Lower lobe of right lung (tissue), 2 donors: Measurements from ENCODE around the gene KCTD8. TPM values are rescaled to one million over a fixed set of nuclear protein-coding genes. Genes with fewer than 3 reads are reported as not detected.

Experiments used
- ATAC-seq, 2 donors: fragments of 200-7000 bp; cut with Tn5 transposase; one replicate each; pipeline ENCODE4 v1.9.1; 2020 to 2022; ENCODE audit warnings: mild to moderate bottlenecking in 2 of 2, moderate library complexity in 2 of 2
- DNase-seq: peaks from one replicate; pipeline ENCODE4 v3.0.0-alpha.2; 2020
- H3K27ac ChIP-seq: fragments of 200-600 bp; one replicate; pipeline ENCODE4 v1.8.0; 2022
- H3K27me3 ChIP-seq: fragments of 200-600 bp; one replicate; pipeline ENCODE4 v1.8.0; 2022; ENCODE audit warnings: low read depth
- H3K36me3 ChIP-seq: fragments of 200-600 bp; one replicate; pipeline ENCODE4 v1.8.0; 2022; ENCODE audit warnings: mild to moderate bottlenecking
- H3K4me1 ChIP-seq: fragments of 200-600 bp; one replicate; pipeline ENCODE4 v1.8.0; 2022
- H3K4me3 ChIP-seq: fragments of 200-600 bp; one replicate; pipeline ENCODE4 v1.8.0; 2022; ENCODE audit warnings: mild to moderate bottlenecking
- H3K9me3 ChIP-seq: fragments of 200-600 bp; one replicate; pipeline ENCODE4 v1.8.0; 2022
- CTCF ChIP-seq: fragments of 200-600 bp; IDR thresholded peaks from one replicate; pipeline ENCODE4 v1.8.0; 2022; ENCODE audit warnings: antibody characterized with exemption, mild to moderate bottlenecking
- intact Hi-C: fragments of 100-400 bp; cut with DNase I; formaldehyde crosslinking; loops from one replicate; pipeline ENCODE4 v1.11.0; 2022
- total RNA-seq: library from RNA; stranded (reverse); fragmentation: NEBNext Ultra II Directional; extraction: Animal tissue kit (Norgen Biotek cat#: 25700); gene quantifications from one replicate; pipeline ENCODE4 v1.2.1, GENCODE V29; 2021
- donor health status: DM: no; HTN: yes; CAD: no; lungs with severe emphysema.

Gene KCTD8
- total RNA-seq, 1 donor from 2014 or later: not detected

GRCh38 chr4:44147571-44148075, 301.0 kb downstream of the KCTD8 start:
- no peak for ATAC-seq
- no peak for TF ChIP-seq CTCF
- no peak for DNase-seq
- Histone ChIP-seq H3K27me3 (no peaks in the 10 kb centered on the region), H3K9me3 (no peaks in the 10 kb centered on the region), H3K4me3 (no peak overlapping the region), H3K36me3 (no peaks in the 10 kb centered on the region), H3K4me1 (no peaks in the 10 kb centered on the region), H3K27ac (no peak overlapping the region)
- intact Hi-C loops: no loop called here

DNA sequence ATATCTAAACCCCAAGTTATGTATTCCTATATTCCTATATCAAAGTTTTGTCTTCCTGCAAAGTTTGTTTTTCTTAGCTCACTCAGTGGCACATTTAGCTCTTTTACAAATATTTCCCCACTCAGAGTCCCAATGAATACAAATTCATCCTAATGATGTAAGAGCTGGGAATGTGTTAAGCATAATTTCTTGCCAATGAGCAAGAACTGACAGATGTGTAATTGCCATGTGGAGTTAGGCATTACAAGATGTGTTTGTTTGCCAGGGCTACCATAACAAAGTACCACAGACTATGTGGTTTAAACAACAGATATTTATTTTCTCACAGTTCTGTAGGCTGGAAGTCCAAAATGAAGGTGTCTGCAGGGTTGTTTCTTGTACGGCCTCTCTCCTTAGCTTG, 302.1 kb downstream of the KCTD8 start:
- Histone ChIP-seq H3K27ac (no peak overlapping the region), H3K27me3 (no peaks in the 10 kb centered on the region), H3K36me3 (no peaks in the 10 kb centered on the region), H3K4me1 (no peaks in the 10 kb centered on the region), H3K9me3 (no peaks in the 10 kb centered on the region), H3K4me3 (no peak overlapping the region)
- no peak for TF ChIP-seq CTCF
- DNase-seq (no peak), ATAC-seq (no peak)
- intact Hi-C loops: no loop called here

GRCh38 chr4:44145868-44146267, 302.7 kb downstream of the KCTD8 start:
- no peak overlapping the region for H3K27ac ChIP-seq
- no peaks in the 10 kb centered on the region for H3K9me3 ChIP-seq
- TF ChIP-seq CTCF: no peak
- intact Hi-C loops: no loop called here
- no peaks in the 10 kb centered on the region for H3K36me3 ChIP-seq
- ATAC-seq (no peak), DNase-seq (no peak)
- H3K4me1 ChIP-seq: no peaks in the 10 kb centered on the region
- no peak overlapping the region for H3K4me3 ChIP-seq
- H3K27me3 ChIP-seq: no peaks in the 10 kb centered on the region

DNA sequence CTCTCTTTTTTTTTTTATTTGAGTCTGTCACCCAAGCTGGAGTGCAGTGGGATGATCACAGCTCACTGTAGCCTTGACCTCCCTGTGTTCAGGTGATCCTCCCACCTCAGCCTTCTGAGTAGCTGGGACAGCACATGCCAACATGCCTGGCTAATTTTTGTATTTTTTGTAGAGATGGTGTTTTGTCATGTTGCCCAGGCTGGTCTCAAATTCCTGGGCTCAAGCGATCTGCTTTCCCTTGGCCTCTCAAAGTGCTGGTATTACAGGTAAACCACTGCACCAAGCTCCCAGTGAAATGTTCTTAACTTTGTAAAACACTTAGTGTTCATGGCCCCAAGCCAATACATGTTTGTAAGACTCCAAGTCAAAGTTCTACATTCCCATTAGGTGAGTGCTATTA, 316.1 kb downstream of the KCTD8 start:
- no peaks in the 10 kb centered on the region for H3K4me1 ChIP-seq
- intact Hi-C loops: no loop called here
- H3K27ac ChIP-seq: no peak overlapping the region
- H3K36me3 ChIP-seq: no peaks in the 10 kb centered on the region
- ATAC-seq (no peak), DNase-seq (no peak)
- H3K9me3 ChIP-seq: peaks cover under 1% of the 10 kb centered on the region
- no peak for TF ChIP-seq CTCF
- H3K27me3 ChIP-seq: no peaks in the 10 kb centered on the region
- H3K4me3 ChIP-seq: no peak overlapping the region

Other genes with a start within 250 kb of the KCTD8 start
- not detected for gene YIPF7, start 202.8 kb upstream of the KCTD8 start, total RNA-seq
- 18.4 TPM for gene GUF1, start 229.6 kb upstream of the KCTD8 start, total RNA-seq